Measurements from ENCODE around the gene MAML3.

DNA sequence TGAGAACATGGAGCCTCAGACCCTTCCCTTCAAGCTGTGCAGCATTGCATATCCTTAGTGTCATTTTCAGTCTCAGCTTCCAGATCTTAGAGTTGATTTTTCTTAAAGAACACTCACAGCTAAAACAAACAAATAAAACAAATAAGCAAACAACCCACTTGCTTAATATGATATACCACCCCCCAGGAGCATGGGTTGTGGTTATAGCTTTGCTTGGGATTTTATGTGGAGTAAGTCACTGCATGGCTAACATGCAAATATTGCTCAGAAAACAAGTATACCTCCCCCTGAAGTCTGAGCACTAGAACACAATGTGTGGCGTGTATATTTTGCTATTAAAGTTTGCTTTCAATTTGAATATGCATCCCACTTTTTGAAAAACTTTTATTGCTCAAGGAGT, 409.8 kb downstream of the MAML3 start:
- no peak for TF ChIP-seq EP300 (IDR thresholded peaks at IDR 0.05)
- no peak for TF ChIP-seq POLR2A (IDR thresholded peaks at IDR 0.05)
- no peak for TF ChIP-seq POLR2AphosphoS5 (IDR thresholded peaks at IDR 0.05)

Measured in upper lobe of left lung (tissue), 4 donors.